Activated T-cell treated with anti-CD3 and anti-CD28 coated beads, Interleukin-2, amount 50 U/mL, for 1 hour (primary cell): Measurements from ENCODE around the gene CCDC74A.
"Not testable (repeated sequence)": the region's sequence is repeated elsewhere in the genome, so short reads cannot be mapped to it uniquely, and the experiment has no call there.

Experiments used
- DNase-seq: peaks from one replicate; pipeline ENCODE4 v3.0.0-alpha.2; 2020

The CCDC74A gene

GRCh38 chr2:131529864-131530445, 2.3 kb downstream of the CCDC74A start:
- DNase-seq: not testable (repeated sequence)

GRCh38 chr2:131530626-131531344, 3.1 kb downstream of the CCDC74A start:
- DNase-seq: not testable (repeated sequence)

- not testable (repeated sequence) for DNase-seq
Measured at GRCh38 chr2:131531547-131532185, 4.0 kb downstream of the CCDC74A start.

GRCh38 chr2:131532723-131533608, 5.3 kb downstream of the CCDC74A start:
- not testable (repeated sequence) for DNase-seq

GRCh38 chr2:131533609-131534316, 6.1 kb downstream of the CCDC74A start:
- not testable (repeated sequence) for DNase-seq

- DNase-seq: not testable (repeated sequence)
Measured at GRCh38 chr2:131534317-131534672, 6.6 kb downstream of the CCDC74A start.

GRCh38 chr2:131534965-131535364, 7.3 kb downstream of the CCDC74A start:
- not testable (repeated sequence) for DNase-seq

- DNase-seq: no peak
Measured at GRCh38 chr2:131535526-131535925, 7.8 kb downstream of the CCDC74A start.

GRCh38 chr2:131535951-131536826, 8.5 kb downstream of the CCDC74A start:
- not testable (repeated sequence) for DNase-seq

GRCh38 chr2:131536841-131537240, 9.2 kb downstream of the CCDC74A start:
- DNase-seq: not testable (repeated sequence)

GRCh38 chr2:131538856-131539255, 11.2 kb downstream of the CCDC74A start:
- DNase-seq: not testable (repeated sequence)

GRCh38 chr2:131542438-131543384, 15.0 kb downstream of the CCDC74A start:
- no peak for DNase-seq

- no peak for DNase-seq
Measured at GRCh38 chr2:131543385-131543891, 15.8 kb downstream of the CCDC74A start.

- not testable (repeated sequence) for DNase-seq
Measured at GRCh38 chr2:131544006-131544812, 16.5 kb downstream of the CCDC74A start.

- not testable (repeated sequence) for DNase-seq
Measured at GRCh38 chr2:131544813-131545165, 17.1 kb downstream of the CCDC74A start.

- DNase-seq: no peak
Measured at GRCh38 chr2:131552871-131553270, 25.2 kb downstream of the CCDC74A start.

- no peak for DNase-seq
Measured at GRCh38 chr2:131556998-131557397, 29.3 kb downstream of the CCDC74A start.

GRCh38 chr2:131557558-131558321, 30.1 kb downstream of the CCDC74A start:
- DNase-seq: no peak
